K562 (cell line): ENCODE results near the gene PEX6. TPM values are rescaled to one million over a fixed set of nuclear protein-coding genes. Genes with fewer than 3 reads are reported as not detected.

Source experiments
- ATAC-seq: fragments of 200-7000 bp; cut with Tn5 transposase; 3 replicates; pipeline ENCODE4 v1.9.1; 2020; ENCODE audit warnings: moderate library complexity
- BruUV-seq: library from RNA; stranded (reverse); fragments of 400-500 nt; replicated peaks from 2 replicates; lab custom pipeline; 2021; lab: Mats Ljungman, UMichigan
- CTCF ChIA-PET: fragments of 300-600 bp; formaldehyde crosslinking; extraction: SDS; loops from one replicate; lab custom pipeline; 2021; ENCODE audit warnings: low intra/inter-chr PET ratio; lab: Yijun Ruan, JAX
- POLR2A ChIA-PET: fragments of 300-600, 350-650 bp; sonication (Branson Sonifier 250); formaldehyde crosslinking; extraction: SDS; loops from one replicate; lab custom pipeline; 2021; ENCODE audit warnings: antibody characterized with exemption, inconsistent platforms; lab: Yijun Ruan, JAX
- DNase-seq, 4 experiments: peaks; one replicate each; pipeline versions ENCODE4 v3.0.0 to v3.0.0-alpha.2; 2011 to 2018; ENCODE audit warnings: low spot score in 3 of 4, mixed read lengths in 3 of 4; ENCODE audit errors: extremely low read depth in 1 of 4
- FAIRE-seq: peaks from 2 replicates; lab custom pipeline; 2011; peaks lifted over from hg19 to GRCh38; lab: Jason Lieb, UNC
- H2AFZ ChIP-seq: 2 replicates; pipeline ENCODE4 v1.6.0; 2011; ENCODE audit warnings: low read depth, low read length, control low read depth, inconsistent platforms
- H3K27ac ChIP-seq: fragments of 200-600 bp; 3 replicates; pipeline ENCODE4 v1.8.0; 2011; ENCODE audit warnings: low read depth, mild to moderate bottlenecking, control low read depth, inconsistent platforms, low read length, moderate library complexity, mixed read lengths; ENCODE audit errors: extremely low read depth
- H3K27me3 ChIP-seq, 2 experiments: fragments of 300-600 bp in 1 of 2; 2 replicates in 1 of 2; 3 replicates in 1 of 2; pipeline versions ENCODE4 v1.6.0 to v1.8.0; 2011; ENCODE audit warnings: inconsistent platforms in 2 of 2, low read length in 2 of 2, mild to moderate bottlenecking in 1 of 2, mixed read lengths in 1 of 2, moderate library complexity in 1 of 2; ENCODE audit not compliant: control insufficient read depth in 2 of 2, insufficient read depth in 2 of 2
- H3K36me3 ChIP-seq: fragments of 300-600 bp; 3 replicates; pipeline ENCODE4 v1.8.0; 2011; ENCODE audit warnings: mild to moderate bottlenecking, low read length, inconsistent platforms; ENCODE audit not compliant: control insufficient read depth, insufficient read depth
- H3K4me1 ChIP-seq, 2 experiments: fragments of 200-600 bp in 1 of 2; replicated peaks in 1 of 2; 2 replicates in 1 of 2; 3 replicates in 1 of 2; pipeline versions ENCODE4 v1.5.1 to v1.8.0; 2011; ENCODE audit warnings: inconsistent platforms in 2 of 2, low read length in 2 of 2, mild to moderate bottlenecking in 1 of 2, mixed read lengths in 1 of 2, moderate library complexity in 1 of 2; ENCODE audit not compliant: control insufficient read depth in 2 of 2, insufficient read depth in 2 of 2
- H3K4me2 ChIP-seq: 2 replicates; pipeline ENCODE4 v1.6.1; 2011; ENCODE audit warnings: low read length, control low read depth, inconsistent platforms, mixed read lengths; ENCODE audit not compliant: insufficient read depth
- H3K4me3 ChIP-seq: fragments of 200-600 bp; sonication (generic), shearing (Covaris generic); 2 replicates; pipeline ENCODE4 v1.5.1; 2016; ENCODE audit warnings: control low read depth, inconsistent platforms
- H3K79me2 ChIP-seq: fragments of 200-600 bp; 3 replicates; pipeline ENCODE4 v1.8.0; 2011; ENCODE audit warnings: low read length, inconsistent platforms; ENCODE audit not compliant: control insufficient read depth, insufficient read depth
- H3K9ac ChIP-seq, 2 experiments: 2 replicates each; pipeline versions ENCODE4 v1.6.0 to v1.6.1; 2011; ENCODE audit warnings: low read depth in 2 of 2, low read length in 2 of 2, control low read depth in 1 of 2, inconsistent platforms in 1 of 2, mild to moderate bottlenecking in 1 of 2, mixed read lengths in 1 of 2; ENCODE audit not compliant: insufficient read depth in 1 of 2
- H3K9me1 ChIP-seq: one replicate; pipeline ENCODE4 v1.6.0; 2011; ENCODE audit warnings: inconsistent platforms, mild to moderate bottlenecking, low read length, moderate library complexity; ENCODE audit not compliant: control insufficient read depth, insufficient read depth
- H3K9me3 ChIP-seq: replicated peaks from 2 replicates; pipeline ENCODE4 v1.5.1; 2011; ENCODE audit warnings: low read depth, low read length, inconsistent platforms; ENCODE audit not compliant: control insufficient read depth, insufficient read depth
- H4K20me1 ChIP-seq: replicated peaks from 2 replicates; pipeline ENCODE4 v1.6.1; 2011; ENCODE audit warnings: low read length, inconsistent platforms, mixed read lengths; ENCODE audit not compliant: control insufficient read depth, insufficient read depth
- ARHGAP35 ChIP-seq: fragments of 450-650 bp; IDR thresholded peaks from 2 replicates; pipeline ENCODE4 v1.6.1; 2018; ENCODE audit not compliant: partially characterized antibody
- ATF1 ChIP-seq, 2 experiments: fragments of 450-650 bp in 1 of 2; IDR thresholded peaks; 2 replicates each; pipeline ENCODE4 v1.6.1; 2016; ENCODE audit warnings: missing compliant biosample characterization in 1 of 2, missing genetic modification characterization in 1 of 2
- CREM ChIP-seq: IDR thresholded peaks from 2 replicates; pipeline ENCODE4 v1.6.1; 2014; ENCODE audit warnings: antibody characterized with exemption, low read depth
- DPF2 ChIP-seq: fragments of 450-650 bp; IDR thresholded peaks from 2 replicates; pipeline ENCODE4 v1.6.1; 2016
- E2F4 ChIP-seq: sonication (generic); formaldehyde crosslinking; IDR thresholded peaks from 2 replicates; pipeline ENCODE4 v1.8.0; 2022; ENCODE audit warnings: mild to moderate bottlenecking, low read depth, missing genetic modification reagents
- EP300 ChIP-seq: IDR thresholded peaks from 2 replicates; pipeline ENCODE4 v1.6.1; 2012; ENCODE audit warnings: low read length, improper control_type of control experiment
- FOS ChIP-seq: IDR thresholded peaks from 3 replicates; pipeline ENCODE4 v1.6.1; 2011; ENCODE audit not compliant: insufficient read length; ENCODE audit errors: extremely low read depth
- IRF9 ChIP-seq: fragments of 450-650 bp; IDR thresholded peaks from 2 replicates; pipeline ENCODE4 v1.6.1; 2016; ENCODE audit warnings: missing biosample characterization, missing genetic modification characterization
- MECOM ChIP-seq: fragments of 250-450 bp; sonication (Bioruptor Pico); IDR thresholded peaks from 2 replicates; pipeline ENCODE4 v1.8.0; 2022; ENCODE audit warnings: inconsistent platforms
- NRF1 ChIP-seq, 2 experiments: fragments of 450-650 bp; IDR thresholded peaks in 1 of 2; conservative IDR thresholded peaks in 1 of 2; 2 replicates each; pipeline ENCODE4 v1.6.1; 2014; ENCODE audit warnings: mild to moderate bottlenecking in 2 of 2
- RBM17 ChIP-seq: fragments of 200-400 bp; formaldehyde crosslinking; IDR thresholded peaks from 2 replicates; pipeline ENCODE4 v1.6.1; 2017; ENCODE audit warnings: low read depth, mild to moderate bottlenecking, low read length, borderline replicate concordance
- ZNF707 ChIP-seq: fragments of 250-450 bp; sonication (Bioruptor Pico); conservative IDR thresholded peaks from 2 replicates; pipeline ENCODE4 v1.8.0; 2022; ENCODE audit warnings: inconsistent platforms, mild to moderate bottlenecking, moderate library complexity
- ZNF766 ChIP-seq: fragments of 200-800 bp; sonication (Bioruptor generic); conservative IDR thresholded peaks from 2 replicates; pipeline ENCODE4 v1.6.1; 2016; ENCODE audit warnings: missing genetic modification characterization, missing compliant biosample characterization
- ZNF785 ChIP-seq: fragments of 250-450 bp; sonication (Bioruptor Pico); IDR thresholded peaks from 2 replicates; pipeline ENCODE4 v1.4.0; 2020; ENCODE audit warnings: mild to moderate bottlenecking
- WGBS: fragments of 100-300 bp; shearing (Covaris generic); methylation state at CpG from one replicate; pipeline ENCODE4 v1.1.6; 2016; ENCODE audit warnings: low coverage, mixed read lengths; ENCODE audit not compliant: insufficient coverage; ENCODE audit errors: missing lambda C conversion rate; 5-methylcytosine and 5-hydroxymethylcytosine counted together
- in situ Hi-C: fragments of 300-500 bp; cut with MboI; formaldehyde crosslinking; loops from 4 replicates; pipeline ENCODE4 v1.15.0; 2018; ENCODE audit warnings: inconsistent platforms, mixed read lengths
- intact Hi-C: fragments of 100-400 bp; cut with micrococcal nuclease; formaldehyde crosslinking; loops from 2 replicates; pipeline ENCODE4 v1.14.2; 2022
- polyA plus RNA-seq, 8 experiments: library from polyadenylated mRNA; depleted of rRNA in 4 of 8; stranded (reverse) in 5 of 8; unstranded in 3 of 8; fragments of >200 nt; fragmentation: Nextera tagmentation in 2 of 8; fragmentation: Illumina TruSeq in 1 of 8; extraction: Ambion mirVana in 2 of 8; extraction: Trizol in 1 of 8; gene quantifications; 2 replicates each; pipeline versions ENCODE4 v1.2.1 to v1.2.3, GENCODE V29; 2011 to 2014; ENCODE audit warnings: inconsistent platforms in 1 of 8, missing spikeins in 1 of 8
- total RNA-seq, 7 experiments: library from RNA; depleted of rRNA in 6 of 7; stranded (reverse); fragments of >200 nt in 6 of 7; fragmentation: Illumina TruSeq in 2 of 7; extraction: Trizol in 2 of 7; gene quantifications; 2 replicates each; pipeline versions ENCODE4 v1.2.1 to v1.2.3, GENCODE V29; 2011 to 2021; ENCODE audit warnings: low replicate concordance in 1 of 7
- TF ChIP-seq, protein P1 (sequence below): fragments of 250-450 bp; sonication (Bioruptor Pico); IDR thresholded peaks from 2 replicates; pipeline ENCODE4 v1.4.0; 2020; ENCODE audit warnings: mild to moderate bottlenecking

Gene PEX6
- total and polyA plus RNA-seq, 9 of the 15 experiments (the other 6 are each of a cell fraction or from before 2014, with no cell fraction given): 0.17 to 20.8 (median 6.9) TPM

- TF ChIP-seq CREM (no peak), ZNF785 (CRISPR knock-in tag) (no peak), FOS (no peak), ATF1 (CRISPR knock-in tag; IDR thresholded peaks at IDR 0.05) (no peak), ATF1 (tag; IDR thresholded peaks at IDR 0.05) (no peak)
- TF ChIP-seq, protein P1, sequence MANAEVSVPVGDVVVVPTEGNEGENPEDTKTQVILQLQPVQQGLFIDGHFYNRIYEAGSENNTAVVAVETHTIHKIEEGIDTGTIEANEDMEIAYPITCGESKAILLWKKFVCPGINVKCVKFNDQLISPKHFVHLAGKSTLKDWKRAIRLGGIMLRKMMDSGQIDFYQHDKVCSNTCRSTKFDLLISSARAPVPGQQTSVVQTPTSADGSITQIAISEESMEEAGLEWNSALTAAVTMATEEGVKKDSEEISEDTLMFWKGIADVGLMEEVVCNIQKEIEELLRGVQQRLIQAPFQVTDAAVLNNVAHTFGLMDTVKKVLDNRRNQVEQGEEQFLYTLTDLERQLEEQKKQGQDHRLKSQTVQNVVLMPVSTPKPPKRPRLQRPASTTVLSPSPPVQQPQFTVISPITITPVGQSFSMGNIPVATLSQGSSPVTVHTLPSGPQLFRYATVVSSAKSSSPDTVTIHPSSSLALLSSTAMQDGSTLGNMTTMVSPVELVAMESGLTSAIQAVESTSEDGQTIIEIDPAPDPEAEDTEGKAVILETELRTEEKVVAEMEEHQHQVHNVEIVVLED (CRISPR knock-in tag): no peak
These were observed 42.6 kb downstream of the PEX6 start (continued) for GRCh38 chr6:42936398-42936797.

GRCh38 chr6:42935322-42935721 lies 43.7 kb downstream of the PEX6 start:
- no TSS peak for BruUV-seq
- CTCF ChIA-PET: no interaction called here

More at GRCh38 chr6:42935322-42935721, 43.7 kb downstream of the PEX6 start:
- Histone ChIP-seq H4K20me1 (no peaks in the 10 kb centered on the region; the same call in 1 of the 2 replicates), H3K36me3 (peaks cover 78% of the 10 kb centered on the region), H2AFZ (no peak overlapping the region), H3K79me2 (peaks cover 35% of the 10 kb centered on the region), H3K9me3 (no peaks in the 10 kb centered on the region), H3K9me1 (no peaks in the 10 kb centered on the region), H3K4me3 (no peak overlapping the region), H3K4me2 (no peak overlapping the region), H3K27me3 (no peaks in the 10 kb centered on the region), H3K9ac (peak overlapping the region in 1 of 2 experiments; percentile 52; a peak in 1 of 4 replicates), H3K27ac (no peak overlapping the region), H3K4me1 (peaks cover 9 to 11% of the 10 kb centered on the region in 2 experiments; a peak in 4 of 5 replicates)
- 97% methylated on average over 6 of the region's 7 CpGs for WGBS
- TF ChIP-seq NRF1 (conservative IDR thresholded peaks at IDR 0.05 in 1 of 2, IDR thresholded peaks at IDR 0.05 in 1 of 2): no peak
- TF ChIP-seq ZNF766 (CRISPR knock-in tag): no peak
- no peak for TF ChIP-seq EP300
- TF ChIP-seq IRF9 (tag): no peak
- TF ChIP-seq MECOM (CRISPR knock-in tag): no peak
- TF ChIP-seq DPF2: no peak
- no peak for TF ChIP-seq ARHGAP35
- TF ChIP-seq RBM17: no peak
- no peak for TF ChIP-seq E2F4 (CRISPR knock-in tag)
- no peak for TF ChIP-seq ZNF707 (CRISPR knock-in tag)
- intact Hi-C loops (no loop called here), in situ Hi-C loops (no loop called here)
- FAIRE-seq: no peak
- no peak for ATAC-seq
- peak in 2 of 4 experiments; percentile 26 to 32 for DNase-seq
- POLR2A ChIA-PET: no interaction called here
